NCI-H774 (cell line): ENCODE measurements around the gene DNAH7.

Source experiments
- DNase-seq: peaks from one replicate; lab custom pipeline; 2025; lab: John Stamatoyannopoulos, UW

Gene DNAH7

DNA sequence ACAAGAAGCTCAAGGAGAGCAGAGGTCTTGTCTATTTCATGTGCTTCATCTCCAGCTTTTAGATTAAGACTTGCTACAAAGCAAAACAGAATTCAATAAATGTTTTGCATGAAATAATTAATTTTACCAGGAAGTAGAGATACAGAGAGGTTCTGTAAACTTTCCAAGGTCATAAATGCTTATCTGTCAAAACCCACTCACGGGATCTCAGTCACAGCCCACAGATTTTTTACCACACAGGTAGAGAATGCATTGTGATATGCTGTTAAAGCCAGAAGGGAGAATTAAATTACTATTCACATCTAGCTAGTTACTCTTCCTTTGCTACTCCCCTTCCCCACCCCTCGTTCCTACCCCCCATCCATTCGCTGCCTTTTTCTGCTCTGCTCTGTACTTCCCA lies 205.5 kb downstream of the DNAH7 start:
- DNase-seq, result no peak

DNA sequence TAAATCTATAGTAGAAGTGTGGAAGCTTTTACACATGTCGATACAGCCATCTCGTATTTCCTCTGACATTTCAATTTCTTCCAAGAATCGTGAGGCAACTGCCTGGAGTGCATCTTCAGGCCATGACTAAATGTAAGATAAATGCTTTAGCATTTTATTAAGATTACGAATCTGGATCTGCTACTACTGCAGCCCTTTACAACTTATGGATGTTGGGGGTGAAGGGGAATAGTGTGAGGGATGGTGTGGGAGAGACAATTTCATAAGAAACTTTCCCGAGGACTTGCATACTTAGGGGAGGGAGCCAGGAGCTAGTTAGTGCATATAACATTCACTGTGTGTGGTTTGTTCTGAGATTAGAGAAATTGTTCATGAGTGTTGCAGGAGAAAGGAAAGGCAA lies 206.8 kb downstream of the DNAH7 start:
- no peak for DNase-seq

DNA sequence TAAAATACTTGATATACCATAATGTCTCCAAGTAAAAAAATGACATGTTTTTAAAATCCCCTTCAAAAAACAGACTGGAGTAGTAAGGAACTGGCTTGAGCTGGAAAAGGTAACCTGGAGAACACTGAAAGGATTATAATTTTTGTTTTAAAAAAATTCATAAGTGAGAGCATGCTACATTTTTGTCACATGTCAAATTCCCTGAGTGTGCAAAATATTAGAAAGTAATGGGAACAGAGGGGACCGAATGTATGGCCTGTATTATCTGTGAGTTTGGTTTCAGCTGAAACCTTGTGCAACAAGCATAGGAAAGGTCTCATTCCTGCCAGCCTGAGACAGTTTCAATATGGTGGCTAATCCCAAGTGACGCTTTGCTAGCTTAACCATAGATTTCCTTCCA lies 209.1 kb downstream of the DNAH7 start:
- no peak for DNase-seq

DNA sequence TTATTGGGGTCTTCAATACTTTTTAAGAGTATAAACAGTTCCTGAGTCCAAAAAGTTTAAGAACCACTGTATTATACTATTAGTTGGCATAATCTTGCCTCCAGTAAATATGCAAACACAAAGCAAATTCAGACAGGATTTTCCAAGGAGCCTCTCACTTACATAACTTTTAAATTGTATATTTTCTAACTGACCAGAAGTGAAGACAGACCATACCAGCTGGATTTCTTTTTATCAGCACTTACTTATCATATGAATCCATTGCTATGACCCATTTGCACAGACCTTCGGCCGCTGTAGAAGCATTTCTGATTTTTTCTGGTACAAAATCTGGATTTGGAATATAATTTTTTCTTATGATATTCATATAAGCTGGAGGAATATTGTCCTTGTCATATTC lies 211.5 kb downstream of the DNAH7 start:
- no peak for DNase-seq

DNA sequence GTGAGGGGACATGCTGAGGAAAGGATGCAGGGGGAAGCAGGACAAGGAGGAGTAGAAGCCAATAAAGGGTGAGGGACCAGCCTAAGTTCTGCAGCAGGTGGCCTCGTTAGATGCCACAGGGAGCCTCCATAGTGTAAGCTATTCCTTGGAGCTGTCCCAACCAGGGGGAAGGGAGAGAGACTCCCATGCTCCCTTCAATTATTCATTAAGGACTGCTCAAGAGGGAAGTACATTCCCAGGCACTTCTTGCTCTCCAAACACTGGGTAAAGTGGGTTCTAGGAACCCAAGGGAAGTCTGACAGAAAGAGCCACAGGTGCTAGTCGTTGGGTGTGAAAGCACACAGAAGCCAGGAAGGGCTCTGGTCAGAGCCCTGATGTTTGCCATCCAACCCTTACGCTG lies 217.9 kb downstream of the DNAH7 start:
- DNase-seq, result no peak

DNA sequence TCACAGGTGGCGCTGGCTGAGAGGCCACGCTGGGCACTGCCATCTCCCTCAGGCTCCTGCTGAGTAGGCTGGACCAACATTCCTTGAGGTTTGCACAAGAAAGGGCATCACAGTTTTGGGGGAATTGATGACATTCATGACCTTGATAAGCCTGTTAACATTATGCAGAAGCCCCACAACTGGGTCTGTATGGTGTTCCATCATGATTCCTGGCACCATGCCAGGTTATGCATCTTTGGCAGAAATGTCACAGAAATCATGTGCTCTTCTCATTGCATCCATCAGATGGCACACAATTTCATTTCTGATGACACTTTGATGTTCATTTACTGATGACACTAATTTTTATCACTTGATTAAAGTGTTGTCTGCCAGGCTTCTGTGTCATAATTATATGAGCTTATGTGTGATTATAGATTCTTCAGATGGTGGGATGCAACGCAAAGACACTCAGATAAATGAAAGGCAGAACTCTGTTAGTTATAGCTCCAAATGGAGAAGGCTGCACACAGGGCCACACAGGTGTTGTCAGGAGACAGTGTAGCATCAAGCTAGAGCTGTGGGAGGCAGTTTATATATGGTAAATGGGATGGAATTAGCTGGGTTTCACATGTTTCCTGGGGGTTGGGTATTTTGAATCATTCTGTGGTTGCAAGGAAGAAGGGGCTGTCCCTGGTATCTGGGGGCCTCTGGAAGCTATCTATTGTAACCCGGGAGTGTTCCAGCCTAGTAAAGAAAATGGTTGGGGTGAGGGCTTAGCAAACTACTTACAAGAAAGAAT lies 220.3 kb downstream of the DNAH7 start:
- no peak for DNase-seq

DNA sequence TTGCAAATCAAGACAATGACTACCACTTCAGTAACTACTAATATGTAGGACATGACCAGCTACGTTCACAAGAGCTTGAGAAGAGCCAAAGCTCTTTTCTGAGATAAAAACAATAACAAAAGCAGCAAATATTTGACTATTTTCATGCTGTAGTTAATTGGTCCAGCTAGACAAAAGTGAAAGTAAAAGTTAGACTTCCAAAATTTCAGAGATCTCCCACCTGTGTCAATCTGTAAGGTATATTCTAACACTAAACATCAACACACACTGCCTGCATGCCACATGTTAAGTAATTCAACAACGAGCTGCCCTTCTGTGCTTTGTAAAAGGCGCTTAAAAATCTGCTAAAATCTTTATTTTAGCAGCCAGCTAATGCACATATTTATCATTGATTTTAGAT lies 225.7 kb downstream of the DNAH7 start:
- DNase-seq, result no peak

DNA sequence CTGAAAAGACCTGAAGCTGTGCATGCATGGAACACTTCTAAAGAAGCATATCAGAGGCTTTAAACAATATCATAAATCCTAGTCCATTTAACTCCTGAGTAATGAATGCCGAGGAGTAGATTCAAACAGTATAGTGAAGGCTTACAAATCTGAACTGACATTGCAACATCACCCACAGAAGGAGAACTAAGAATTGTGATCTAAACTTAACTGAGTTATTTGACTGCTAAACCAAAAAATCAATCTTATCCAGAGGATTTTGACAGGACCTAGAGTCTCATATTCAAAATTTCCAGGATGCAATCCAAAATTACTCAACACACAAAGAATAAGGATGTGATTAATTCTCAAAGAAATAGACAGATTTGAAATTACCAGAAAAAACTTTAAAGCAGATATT lies 230.6 kb downstream of the DNAH7 start:
- DNase-seq, result no peak

DNA sequence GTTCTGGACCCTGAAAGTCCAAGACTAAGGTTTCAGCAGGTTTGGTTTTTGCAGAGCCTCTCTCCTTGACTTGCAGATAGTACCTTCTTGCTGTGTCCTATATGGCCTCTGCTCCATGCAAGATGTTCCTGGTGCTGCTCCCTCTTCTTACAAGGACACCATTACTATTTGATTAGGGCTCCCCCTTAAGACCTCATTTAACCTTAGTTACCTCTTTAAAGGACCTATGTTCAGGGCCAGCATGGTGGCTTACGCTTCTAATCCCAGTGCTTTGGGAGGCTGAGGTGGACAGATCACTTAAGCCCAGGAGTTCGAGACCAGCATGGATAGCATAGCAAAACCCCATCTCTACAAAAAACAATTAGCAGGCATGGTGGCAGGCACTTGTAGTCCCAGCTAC lies 232.6 kb downstream of the DNAH7 start:
- DNase-seq, result no peak

DNA sequence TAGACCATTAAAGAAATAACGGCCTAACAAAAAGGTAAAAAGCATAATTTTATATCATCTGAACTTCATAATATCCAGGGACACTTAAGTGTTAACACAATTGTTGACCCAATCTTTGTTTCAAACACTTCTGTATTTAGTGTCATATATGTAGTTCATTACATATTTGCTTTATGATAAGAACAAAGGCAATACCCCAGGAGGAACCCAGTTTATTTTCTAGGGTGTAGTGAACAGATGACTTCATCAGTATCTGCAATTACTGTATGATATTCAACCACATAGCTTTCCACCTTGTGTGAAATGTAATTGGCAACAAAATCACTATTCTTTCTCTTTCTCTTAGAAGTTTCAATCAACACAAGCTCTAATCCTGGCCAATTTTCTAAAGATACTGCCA lies 233.8 kb downstream of the DNAH7 start:
- DNase-seq, result no peak

DNA sequence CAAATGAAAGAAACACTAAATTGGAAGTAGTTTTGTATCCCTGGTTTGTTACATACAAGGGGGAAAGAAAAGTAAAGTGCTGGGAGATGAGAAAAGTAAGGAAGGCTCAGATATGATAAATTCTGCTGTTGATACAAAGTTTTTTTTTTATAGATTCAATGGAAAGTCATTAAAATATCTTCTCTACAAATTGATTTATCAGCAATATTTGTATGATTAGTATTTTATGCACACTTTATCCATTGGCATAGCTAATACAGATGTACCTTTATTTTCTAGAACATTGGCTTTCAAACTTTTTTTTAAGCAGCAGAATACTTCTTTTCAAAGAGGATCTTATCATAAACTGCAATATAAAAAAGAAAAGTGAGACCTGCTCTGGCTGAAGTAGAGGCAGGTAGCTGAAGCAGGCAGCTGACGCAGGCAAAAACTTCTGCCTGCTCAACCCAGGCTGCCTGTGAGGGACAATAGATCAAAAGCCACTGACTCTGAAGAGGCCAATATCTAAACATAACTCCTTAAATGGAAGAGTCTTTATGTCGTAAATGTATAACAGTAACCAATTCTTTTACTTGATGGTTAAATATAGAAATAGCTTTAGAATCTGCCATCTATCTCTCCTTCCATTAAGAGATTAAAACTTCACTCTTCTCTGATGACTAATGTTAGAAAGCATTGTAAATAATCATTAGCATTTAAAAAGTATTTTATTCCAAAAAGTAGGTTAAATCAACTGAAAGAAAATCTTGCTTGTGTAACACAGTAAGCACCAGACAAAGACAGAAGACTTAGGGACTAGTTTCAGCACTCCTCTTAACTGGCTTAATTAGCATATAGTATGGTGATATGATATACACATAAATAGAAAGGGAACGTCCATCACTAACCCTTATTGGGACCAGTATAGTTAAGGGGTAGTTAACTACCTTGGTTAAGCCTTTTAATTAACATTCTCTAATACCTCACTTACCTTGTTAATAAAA lies 237.4 kb downstream of the DNAH7 start:
- no peak for DNase-seq

DNA sequence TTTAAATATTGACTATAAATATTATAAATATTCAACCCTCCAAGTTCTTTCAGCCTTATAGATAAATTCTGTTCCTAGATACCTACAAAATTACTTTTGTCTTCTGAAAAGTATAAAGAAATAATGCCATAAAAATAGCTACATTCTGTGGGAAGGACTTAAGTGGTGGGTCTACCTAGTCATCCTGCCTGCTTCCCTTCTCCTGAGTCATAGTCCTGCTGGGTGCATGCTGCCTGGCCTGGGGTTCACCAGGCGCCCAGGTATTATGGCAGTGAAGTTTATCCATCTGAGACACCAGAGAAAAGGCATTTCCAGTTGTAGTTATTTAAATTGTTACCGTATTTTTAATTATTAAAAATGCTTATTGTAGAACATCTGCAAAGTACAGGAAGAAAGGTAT lies 244.2 kb downstream of the DNAH7 start:
- no peak for DNase-seq

DNA sequence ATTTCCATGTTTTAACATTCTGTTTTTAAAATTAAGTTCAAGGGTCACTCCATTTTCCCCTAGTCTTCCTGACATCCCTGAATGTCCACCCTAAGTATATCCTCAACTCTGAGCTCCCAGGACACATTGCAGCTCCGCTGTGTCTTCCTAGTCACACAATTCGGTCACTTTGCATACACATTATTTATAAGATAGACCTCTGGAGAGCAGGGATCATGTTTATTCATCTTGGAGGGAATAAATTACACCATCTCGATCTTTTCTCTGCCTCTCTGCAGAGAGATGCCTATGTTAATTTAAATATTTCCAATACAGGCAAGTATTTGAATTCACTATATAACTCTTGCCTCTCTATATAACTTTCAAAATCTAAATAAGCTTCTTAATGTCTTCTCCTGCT lies 245.4 kb downstream of the DNAH7 start:
- no peak for DNase-seq

DNA sequence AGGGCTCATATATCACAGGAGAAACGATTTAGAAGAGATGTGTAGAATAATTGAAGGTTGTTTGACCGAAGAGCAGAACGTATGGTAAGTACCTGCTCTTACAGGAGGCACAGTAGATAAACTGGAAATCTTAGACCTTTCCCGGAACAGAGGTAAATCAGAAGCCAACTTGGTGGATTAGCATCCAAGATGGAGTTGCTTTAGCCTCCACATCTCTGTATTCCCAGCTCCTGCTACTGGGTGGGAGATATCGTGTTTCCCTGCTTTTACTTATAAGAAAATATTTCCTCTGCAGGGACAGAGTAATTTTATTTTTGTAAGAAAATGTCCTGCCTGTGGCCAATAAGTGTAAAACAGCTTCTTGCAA lies 247.1 kb downstream of the DNAH7 start:
- DNase-seq, result no peak

DNA sequence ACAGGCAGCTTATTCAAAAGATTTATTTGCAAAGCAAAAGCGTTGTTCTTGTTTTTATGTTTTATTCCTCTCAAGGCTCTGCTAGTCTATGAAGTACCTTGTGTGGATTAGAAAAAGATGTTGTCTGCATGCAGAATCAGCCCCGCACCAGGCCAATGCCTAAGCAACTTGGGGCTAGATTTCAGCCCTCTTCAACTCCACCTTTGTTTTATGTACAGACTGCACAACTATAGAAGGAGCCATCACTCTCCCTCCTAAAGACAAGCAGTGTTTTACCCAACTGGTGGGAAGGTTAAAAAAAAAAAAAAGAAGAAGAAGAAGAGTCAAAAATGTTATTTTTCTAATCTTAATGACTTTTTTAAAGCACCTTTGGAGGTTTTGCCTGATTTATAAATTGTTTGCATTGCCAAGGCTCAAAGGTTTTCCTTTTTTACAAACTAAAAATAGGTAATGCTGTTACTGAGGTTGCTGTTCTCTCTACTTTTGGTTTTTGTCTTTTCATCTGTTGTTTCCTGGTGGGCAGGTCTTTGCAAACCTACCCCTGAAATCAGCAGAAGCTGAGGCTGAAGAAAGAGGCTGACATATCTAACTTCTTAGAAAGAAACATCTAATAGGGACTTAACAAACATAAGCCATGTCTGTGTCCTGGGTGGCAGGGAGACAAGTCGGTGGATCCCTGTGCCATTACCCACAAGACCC lies 247.6 kb downstream of the DNAH7 start:
- DNase-seq, result no peak

DNA sequence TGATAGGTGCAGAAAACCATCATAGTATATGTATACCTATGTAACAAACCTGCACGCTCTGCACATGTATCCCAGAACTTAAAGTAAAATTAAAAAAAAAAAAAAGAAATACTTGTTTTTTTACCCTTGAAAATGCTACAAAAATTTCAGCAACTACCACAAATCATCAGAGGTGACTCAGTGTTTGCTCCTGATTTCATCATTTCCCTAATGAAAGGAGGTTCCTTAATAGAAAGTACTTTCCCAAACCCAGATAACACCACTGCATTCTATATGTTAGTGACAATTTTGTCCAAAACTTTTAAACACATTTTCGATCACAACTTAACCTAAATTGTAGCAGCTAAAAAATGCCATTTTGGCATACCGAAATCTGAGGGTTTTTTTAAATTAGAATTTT lies 248.3 kb downstream of the DNAH7 start:
- DNase-seq, result no peak

DNA sequence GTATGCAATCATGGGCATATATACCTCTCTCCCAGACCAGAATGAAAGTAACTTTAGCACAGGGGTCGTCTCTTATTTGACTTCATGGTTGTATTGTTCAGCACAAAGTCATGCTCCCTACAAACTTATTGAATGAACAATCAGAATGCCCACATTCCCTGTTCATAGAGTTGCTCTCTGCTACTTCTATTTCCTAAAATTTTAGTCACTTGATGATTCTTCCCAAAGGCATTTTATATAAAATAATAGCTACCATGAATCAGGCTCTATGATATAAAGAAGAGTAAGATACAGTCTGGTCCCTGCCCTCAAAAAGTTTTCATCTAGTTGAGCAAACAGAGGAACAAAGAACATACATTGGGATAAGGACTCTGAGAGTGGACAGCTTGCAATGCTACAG lies 249.4 kb downstream of the DNAH7 start:
- no peak for DNase-seq

DNA sequence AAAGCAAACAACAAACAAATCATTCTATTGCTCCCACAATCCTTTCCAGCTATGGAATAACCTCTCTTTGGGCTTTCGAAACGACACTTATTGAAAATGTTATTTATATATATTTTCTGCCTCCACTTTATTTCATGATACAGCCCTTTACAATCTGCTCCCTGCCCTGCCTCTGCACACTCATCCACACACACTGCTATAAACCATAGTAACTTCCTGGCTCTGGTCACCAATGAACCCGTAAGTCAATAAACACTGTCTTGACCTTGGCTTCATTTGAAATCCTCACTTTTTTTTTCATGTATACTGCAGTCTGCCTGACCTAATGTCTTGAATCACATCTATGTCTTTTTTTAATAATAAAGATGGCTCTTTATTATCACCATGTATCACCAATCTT lies 250.1 kb downstream of the DNAH7 start:
- DNase-seq, result no peak

DNA sequence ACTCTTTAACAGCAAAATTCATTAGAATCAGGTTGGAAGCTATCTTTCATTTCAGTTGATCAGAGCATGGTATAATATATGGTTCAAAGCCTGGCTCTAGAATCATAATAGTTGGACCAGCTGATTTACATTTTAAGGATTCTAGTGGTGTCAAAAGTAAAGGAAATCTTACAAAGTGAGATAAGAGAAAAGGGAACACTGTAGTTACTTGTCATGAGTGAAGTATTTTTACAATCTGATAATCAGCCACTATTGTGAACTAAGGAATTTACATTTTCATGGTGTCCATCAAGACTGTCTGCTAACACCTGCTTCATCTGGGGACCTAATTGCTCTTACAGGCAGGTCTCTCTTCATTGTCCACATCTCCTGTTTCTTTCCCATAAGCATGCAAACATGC lies 250.5 kb downstream of the DNAH7 start:
- DNase-seq, result no peak

DNA sequence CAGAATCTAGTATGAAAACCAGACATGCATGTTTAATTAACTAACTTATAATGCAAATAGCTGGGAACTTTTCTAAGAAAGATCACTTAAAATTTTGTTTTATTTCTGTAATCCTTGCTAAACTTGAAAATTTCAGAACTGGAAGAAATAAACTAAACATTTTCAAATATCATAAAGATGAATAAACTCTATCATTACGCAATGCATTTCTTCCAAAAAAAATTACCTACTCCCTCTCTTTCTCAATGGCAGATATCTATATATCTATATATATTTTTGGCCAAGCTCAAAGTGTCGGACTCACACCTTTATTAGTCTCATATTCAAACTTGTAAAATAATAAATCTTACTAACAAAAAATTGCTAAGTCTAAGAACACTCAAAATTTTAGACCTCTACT lies 253.6 kb downstream of the DNAH7 start:
- no peak for DNase-seq

DNA sequence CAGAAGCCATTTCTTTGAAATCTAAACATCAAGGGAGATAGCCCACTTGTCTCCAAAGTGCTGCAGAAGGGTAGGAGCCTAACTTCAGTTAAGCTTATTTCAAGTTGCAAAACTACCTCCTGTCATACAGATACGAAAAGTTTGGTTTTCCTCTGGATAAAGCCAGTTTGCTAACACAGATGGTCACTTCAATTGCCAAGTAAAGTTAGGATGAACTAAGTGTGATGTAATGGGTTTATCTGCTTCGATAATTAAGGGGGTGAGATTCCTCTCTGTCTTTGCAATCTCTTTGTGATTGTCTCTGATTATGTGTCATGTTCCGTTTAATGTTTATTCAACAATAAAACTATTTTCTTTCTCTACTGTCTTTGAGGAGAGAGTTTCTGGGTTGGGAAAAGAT lies 255.2 kb downstream of the DNAH7 start:
- DNase-seq, result no peak

DNA sequence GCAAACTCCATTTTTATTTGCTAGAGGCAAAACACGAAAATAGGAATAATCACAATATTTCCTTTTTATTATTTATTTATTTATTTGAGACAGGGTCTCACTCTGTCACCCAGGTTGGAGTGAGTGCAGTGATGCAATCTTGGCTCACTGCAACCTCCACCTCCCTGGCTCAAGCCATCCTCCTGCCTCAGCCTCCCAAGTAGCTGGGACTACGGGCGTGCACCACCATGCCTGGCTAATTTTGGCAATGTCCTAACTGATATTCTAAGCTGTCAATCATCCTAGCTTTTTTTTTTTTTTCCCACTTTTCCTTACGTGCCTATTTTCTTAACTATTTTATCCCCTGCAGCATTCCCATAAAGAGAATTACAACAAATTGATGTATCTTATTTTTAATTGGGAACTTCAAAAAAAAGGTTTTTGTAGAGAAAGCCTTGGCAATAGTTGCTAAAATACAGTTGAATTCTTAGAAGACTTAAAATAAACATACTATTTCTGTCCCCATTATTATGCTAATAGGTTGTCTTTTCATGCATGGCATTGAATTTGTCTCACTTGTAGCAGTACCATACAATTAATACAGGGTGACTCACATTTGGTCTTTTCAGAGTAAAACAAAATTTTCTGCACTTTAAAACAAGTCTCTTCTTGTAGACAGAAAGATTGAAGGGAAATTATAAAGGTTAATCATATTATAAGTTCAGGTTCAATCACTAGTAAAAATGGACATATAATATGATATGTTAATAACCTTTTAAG lies 258.1 kb downstream of the DNAH7 start:
- DNase-seq, result no peak
